Activated CD8-positive, alpha-beta T cell treated with anti-CD3 and anti-CD28 coated beads for 36 hours (primary cell): ENCODE measurements around the gene STAG3. TPM values are rescaled to one million over a fixed set of nuclear protein-coding genes. Genes with fewer than 3 reads are reported as not detected.
"Not testable (repeated sequence)": the region's sequence is repeated elsewhere in the genome, so short reads cannot be mapped to it uniquely, and the experiment has no call there.

Experiments used
- ATAC-seq: fragments of 200-7000 bp; cut with Tn5 transposase; one replicate; pipeline ENCODE4 v1.10.0; 2021; ENCODE audit warnings: mild to moderate bottlenecking, moderate library complexity
- CTCF ChIA-PET: fragments of 350-600 bp; sonication (Branson Sonifier 250); formaldehyde crosslinking; loops from one replicate; lab custom pipeline; 2021; ENCODE audit warnings: antibody characterized with exemption; lab: Charles Lee
- POLR2A ChIA-PET: fragments of 350-600 bp; sonication (Branson Sonifier 250); formaldehyde crosslinking; loops from one replicate; lab custom pipeline; 2021; ENCODE audit warnings: antibody characterized with exemption; lab: Charles Lee
- DNase-seq: peaks from one replicate; pipeline ENCODE4 v3.0.0-alpha.2; 2020
- H3K27ac Mint-ChIP-seq: one replicate; pipeline ENCODE4 v1.8.0; 2021; ENCODE audit warnings: mild to moderate bottlenecking, mixed read lengths
- H3K27me3 Mint-ChIP-seq: one replicate; pipeline ENCODE4 v1.8.0; 2021; ENCODE audit warnings: mixed read lengths
- H3K36me3 Mint-ChIP-seq: one replicate; pipeline ENCODE4 v1.8.0; 2021; ENCODE audit warnings: low read depth, mixed read lengths
- H3K4me1 Mint-ChIP-seq: one replicate; pipeline ENCODE4 v1.8.0; 2021; ENCODE audit warnings: low read depth, mixed read lengths
- H3K4me3 Mint-ChIP-seq: one replicate; pipeline ENCODE4 v1.8.0; 2021; ENCODE audit warnings: mild to moderate bottlenecking, moderate library complexity, mixed read lengths
- H3K9me3 Mint-ChIP-seq: one replicate; pipeline ENCODE4 v1.8.0; 2021; ENCODE audit warnings: mixed read lengths
- CTCF ChIP-seq: fragments of 200-600 bp; IDR thresholded peaks from one replicate; pipeline ENCODE4 v1.8.0; 2022; ENCODE audit warnings: antibody characterized with exemption, mild to moderate bottlenecking
- intact Hi-C: fragments of 100-400 bp; cut with micrococcal nuclease; formaldehyde crosslinking; loops from one replicate; pipeline ENCODE4 v1.10.0; 2022
- total RNA-seq, 2 experiments: library from RNA; stranded (reverse); gene quantifications; one replicate each; pipeline ENCODE4 v1.2.3, GENCODE V29; 2021

Gene STAG3
- total RNA-seq, 2 experiments from 2014 or later, result 13.2 to 15.8 TPM

- DNase-seq, result peak; percentile 83
- intact Hi-C loops, result loop anchor here (5.0 kb wide), 1 partner anchor 64 kb away; the partner anchor contains the start of gene LAMTOR4
Measured at GRCh38 chr7:100211342-100211780, 33.6 kb downstream of the STAG3 start.

GRCh38 chr7:100212631-100213286, 35.0 kb downstream of the STAG3 start:
- no peak overlapping the region for H3K27ac Mint-ChIP-seq
- CTCF ChIA-PET, result interaction anchor here (0.5 to 7.7 kb wide), 3 partner anchors 24 to 180 kb away, joined by 3 to 60 read pairs (median 46); no protein-coding TSS in a partner anchor
- no peak for DNase-seq
- TF ChIP-seq CTCF, result no peak
- H3K4me1 Mint-ChIP-seq, result peaks cover 74% of the 10 kb centered on the region
- H3K9me3 Mint-ChIP-seq, result no peaks in the 10 kb centered on the region
- POLR2A ChIA-PET, result interaction anchor here (1.1 to 1.3 kb wide), 2 partner anchors 10 to 45 kb away, joined by 3 to 4 read pairs; partner anchors contain the start of gene GAL3ST4
- ATAC-seq, result no peak
- H3K4me3 Mint-ChIP-seq, result no peak overlapping the region
- H3K27me3 Mint-ChIP-seq, result no peaks in the 10 kb centered on the region
- intact Hi-C loops, result loop anchor here (5.0 kb wide), 1 partner anchor 65 kb away; the partner anchor contains the start of gene LAMTOR4
- H3K36me3 Mint-ChIP-seq, result no peaks in the 10 kb centered on the region

More at GRCh38 chr7:100211342-100211780, 33.6 kb downstream of the STAG3 start:
- peak overlapping the region; percentile 59 for H3K4me3 Mint-ChIP-seq
- POLR2A ChIA-PET, result interaction anchor here (0.9 to 3.7 kb wide), 12 partner anchors 9 to 85 kb away, joined by 3 to 28 read pairs (median 4); partner anchors contain the start of genes GPC2, MBLAC1, PVRIG and STAG3
- peak; percentile 66 for ATAC-seq
- no peaks in the 10 kb centered on the region for H3K36me3 Mint-ChIP-seq
- H3K27me3 Mint-ChIP-seq, result no peaks in the 10 kb centered on the region
- H3K9me3 Mint-ChIP-seq, result no peaks in the 10 kb centered on the region
- H3K4me1 Mint-ChIP-seq, result peaks cover 63% of the 10 kb centered on the region
- TF ChIP-seq CTCF, result no peak
- H3K27ac Mint-ChIP-seq, result peak overlapping the region; percentile 89
- CTCF ChIA-PET, result interaction anchor here (1.0 to 7.7 kb wide), 5 partner anchors 17 to 129 kb away, joined by 3 to 60 read pairs (median 34); partner anchors contain the start of gene LAMTOR4

- Mint-ChIP-seq H3K4me3 (no peak overlapping the region), H3K4me1 (peaks cover 71% of the 10 kb centered on the region), H3K9me3 (no peaks in the 10 kb centered on the region), H3K36me3 (peaks cover 2% of the 10 kb centered on the region), H3K27me3 (no peaks in the 10 kb centered on the region), H3K27ac (no peak overlapping the region)
- TF ChIP-seq CTCF, result no peak
- intact Hi-C loops, result loop anchor here (5.0 kb wide), 1 partner anchor 66 kb away; the partner anchor contains the start of gene LAMTOR4
- DNase-seq (no peak), ATAC-seq (no peak)
- CTCF ChIA-PET, result interaction anchor here (7.7 kb wide), 1 partner anchor 81 kb away, joined by 60 read pairs; no protein-coding TSS in a partner anchor
- POLR2A ChIA-PET, result interaction anchor here (0.9 to 1.3 kb wide), 3 partner anchors 11 to 79 kb away, joined by 3 to 5 read pairs (median 4); no protein-coding TSS in a partner anchor
Measured at GRCh38 chr7:100213672-100214071, 36.0 kb downstream of the STAG3 start.

GRCh38 chr7:100214356-100214755, 36.6 kb downstream of the STAG3 start:
- intact Hi-C loops, result loop anchor here (5.0 kb wide), 1 partner anchor 67 kb away; the partner anchor contains the start of gene LAMTOR4
- ChIA-PET POLR2A (interaction anchor here (0.9 kb wide), 1 partner anchor 30 kb away, joined by 5 read pairs; no protein-coding TSS in a partner anchor), CTCF (interaction anchor here (7.7 kb wide), 1 partner anchor 82 kb away, joined by 60 read pairs; no protein-coding TSS in a partner anchor)
- H3K36me3 Mint-ChIP-seq, DNase-seq, H3K9me3 Mint-ChIP-seq, ATAC-seq, H3K4me3 Mint-ChIP-seq, H3K27me3 Mint-ChIP-seq: not testable (repeated sequence)
- Mint-ChIP-seq H3K27ac (peak overlapping the region; percentile 44), H3K4me1 (peaks cover 71% of the 10 kb centered on the region)

- ChIA-PET CTCF (interaction anchor here (0.8 to 3.5 kb wide), 5 partner anchors 21 to 83 kb away, joined by 3 to 36 read pairs (median 13); no protein-coding TSS in a partner anchor), POLR2A (no interaction called here)
- H3K27ac Mint-ChIP-seq, result peak overlapping the region; percentile 44
- ATAC-seq (no peak), DNase-seq (no peak)
- no peak overlapping the region for H3K4me3 Mint-ChIP-seq
- peaks cover 57% of the 10 kb centered on the region for H3K4me1 Mint-ChIP-seq
- no peaks in the 10 kb centered on the region for H3K9me3 Mint-ChIP-seq
- intact Hi-C loops, result no loop called here
- no peaks in the 10 kb centered on the region for H3K27me3 Mint-ChIP-seq
- H3K36me3 Mint-ChIP-seq, result peaks cover 23% of the 10 kb centered on the region
- TF ChIP-seq CTCF, result no peak
Measured at GRCh38 chr7:100215895-100216294, 38.2 kb downstream of the STAG3 start.
